GM12878 (cell line): ENCODE results near the gene OXA1L. TPM values are rescaled to one million over a fixed set of nuclear protein-coding genes. Genes with fewer than 3 reads are reported as not detected.

Source experiments
- ATF7 ChIP-seq: fragments of 450-650 bp; IDR thresholded peaks from 2 replicates; pipeline ENCODE4 v1.6.1; 2016; ENCODE audit warnings: low read depth, mild to moderate bottlenecking
- BHLHE40 ChIP-seq, 2 experiments: fragments of 450-650 bp in 1 of 2; IDR thresholded peaks; 2 replicates each; pipeline ENCODE4 v1.6.1; 2011 to 2017; ENCODE audit warnings: low read depth in 2 of 2, borderline replicate concordance in 1 of 2, improper control_type of control experiment in 1 of 2, low read length in 1 of 2, mild to moderate bottlenecking in 1 of 2
- CBFB ChIP-seq: IDR thresholded peaks from 2 replicates; pipeline ENCODE4 v1.6.1; 2016; ENCODE audit warnings: antibody characterized with exemption, low read depth
- CREB1 ChIP-seq: IDR thresholded peaks from 2 replicates; pipeline ENCODE4 v1.6.1; 2012; ENCODE audit warnings: low read depth, mild to moderate bottlenecking, inconsistent platforms
- EGR1 ChIP-seq, 2 experiments: IDR thresholded peaks; 1 replicate in 1 of 2; 2 replicates in 1 of 2; pipeline ENCODE4 v1.6.1; 2011 to 2012; ENCODE audit warnings: low read depth in 2 of 2, low read length in 2 of 2, borderline replicate concordance in 1 of 2, mild to moderate bottlenecking in 1 of 2, moderate library complexity in 1 of 2
- ESRRA ChIP-seq: IDR thresholded peaks from 2 replicates; pipeline ENCODE4 v1.6.1; 2012; ENCODE audit warnings: mild to moderate bottlenecking, low read length, improper control_type of control experiment
- HDAC6 ChIP-seq: fragments of 200-600 bp; sonication (generic); IDR thresholded peaks from one replicate; pipeline ENCODE4 v1.8.0; 2017; ENCODE audit warnings: antibody characterized with exemption; ENCODE audit not compliant: unreplicated experiment
- MEF2A ChIP-seq: IDR thresholded peaks from 2 replicates; pipeline ENCODE4 v1.6.1; 2011; ENCODE audit warnings: low read depth, mild to moderate bottlenecking, low read length, moderate library complexity; ENCODE audit not compliant: insufficient read depth
- PML ChIP-seq: IDR thresholded peaks from 2 replicates; pipeline ENCODE4 v1.6.1; 2012; ENCODE audit warnings: low read length, inconsistent platforms
- RAD21 ChIP-seq: IDR thresholded peaks from 2 replicates; pipeline ENCODE4 v1.6.1; 2011; ENCODE audit warnings: mild to moderate bottlenecking, low read depth, low read length, moderate library complexity; ENCODE audit not compliant: insufficient read depth
- SMAD5 ChIP-seq: IDR thresholded peaks from 2 replicates; pipeline ENCODE4 v1.6.1; 2016; ENCODE audit warnings: antibody characterized with exemption, low read depth
- TAF1 ChIP-seq: IDR thresholded peaks from 2 replicates; pipeline ENCODE4 v1.6.1; 2011; ENCODE audit warnings: mild to moderate bottlenecking, low read depth, low read length, borderline replicate concordance
- ZBED1 ChIP-seq: IDR thresholded peaks from 2 replicates; pipeline ENCODE4 v1.6.1; 2016; ENCODE audit warnings: borderline replicate concordance
- ZNF274 ChIP-seq: IDR thresholded peaks from one replicate; pipeline ENCODE4 v1.8.0; 2011; ENCODE audit not compliant: insufficient read length, insufficient read depth
- ZZZ3 ChIP-seq: IDR thresholded peaks from 2 replicates; pipeline ENCODE4 v1.6.1; 2011; ENCODE audit warnings: low read depth; ENCODE audit not compliant: control insufficient read depth, insufficient read length
- polyA plus RNA-seq, 11 experiments: library from polyadenylated mRNA; depleted of rRNA in 4 of 11; unstranded in 6 of 11; stranded (reverse) in 5 of 11; fragments of >200 nt; fragmentation: Nextera tagmentation in 4 of 11; fragmentation: Illumina TruSeq in 1 of 11; extraction: Ambion mirVana in 4 of 11; extraction: Trizol in 1 of 11; gene quantifications; 1 replicate in 1 of 11; 2 replicates in 10 of 11; pipeline versions ENCODE4 v1.2.1 to v1.2.3, GENCODE V29; 2011 to 2016; ENCODE audit warnings: inconsistent platforms in 2 of 11, missing spikeins in 2 of 11, low read depth in 1 of 11
- total RNA-seq, 4 experiments: library from RNA; depleted of rRNA in 3 of 4; stranded (reverse); fragments of >200 nt in 3 of 4; fragmentation: Illumina TruSeq in 1 of 4; extraction: Trizol in 1 of 4; gene quantifications; 2 replicates each; pipeline versions ENCODE4 v1.2.1 to v1.2.3, GENCODE V29; 2013 to 2021
- TF ChIP-seq, protein P1 (sequence below): fragments of 450-650 bp; formaldehyde crosslinking; IDR thresholded peaks from 2 replicates; pipeline ENCODE4 v1.4.0; 2022; ENCODE audit warnings: mild to moderate bottlenecking, moderate library complexity
- TF ChIP-seq, protein P2 (sequence below): fragments of 450-650 bp; IDR thresholded peaks from 2 replicates; pipeline ENCODE4 v1.6.1; 2014; ENCODE audit warnings: mild to moderate bottlenecking
- TF ChIP-seq, protein P3 (sequence below): fragments of 450-650 bp; IDR thresholded peaks from 2 replicates; pipeline ENCODE4 v1.6.1; 2017; ENCODE audit warnings: mild to moderate bottlenecking, moderate library complexity
- TF ChIP-seq, protein P4 (sequence below): IDR thresholded peaks from 2 replicates; pipeline ENCODE4 v1.6.1; 2012; ENCODE audit warnings: low read length, inconsistent platforms

OXA1L gene
- total and polyA plus RNA-seq, 10 of the 15 experiments (the other 5 are each of a cell fraction or from before 2014, with no cell fraction given) = 105 to 289 (median 146) TPM

DNA sequence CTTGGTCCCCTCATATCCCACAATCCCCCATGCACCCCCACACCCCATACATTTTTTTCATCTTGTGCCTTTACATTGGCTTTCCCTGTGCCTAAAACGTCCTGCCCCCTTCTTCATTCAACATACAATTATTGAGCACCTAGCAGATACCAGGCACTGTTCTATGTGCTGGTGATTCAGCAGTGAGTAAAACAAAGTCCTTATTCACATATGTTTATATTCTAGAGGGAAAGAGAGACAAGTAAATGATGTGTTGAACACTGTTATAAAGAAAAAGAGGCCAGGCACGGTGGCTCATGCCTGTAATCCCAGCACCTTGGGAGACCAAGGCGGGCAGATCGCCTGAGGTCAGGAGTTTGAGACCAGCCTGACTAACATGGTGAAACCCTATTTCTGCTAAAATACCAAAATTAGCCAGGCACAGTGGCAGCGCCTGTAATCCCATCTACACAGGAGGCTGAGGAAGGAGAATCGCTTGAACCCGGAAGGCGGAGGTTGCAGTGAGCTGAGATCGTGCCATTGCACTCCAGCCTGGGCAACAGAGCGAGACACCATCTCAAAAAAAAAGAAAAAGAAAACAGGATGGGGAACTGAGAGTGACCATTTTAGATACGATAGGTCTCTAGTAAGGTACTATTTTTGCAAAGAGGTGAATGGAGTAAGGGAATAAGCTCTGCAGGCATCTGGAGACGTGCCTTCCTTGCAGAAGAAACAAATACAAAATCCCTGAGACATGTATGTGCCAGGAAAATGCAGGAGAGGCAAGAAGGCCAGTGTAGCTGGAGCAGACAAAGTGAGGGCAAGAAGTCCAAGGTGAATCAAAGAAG is 36.6 kb downstream of the OXA1L start (continued):
- TF ChIP-seq, protein P1, sequence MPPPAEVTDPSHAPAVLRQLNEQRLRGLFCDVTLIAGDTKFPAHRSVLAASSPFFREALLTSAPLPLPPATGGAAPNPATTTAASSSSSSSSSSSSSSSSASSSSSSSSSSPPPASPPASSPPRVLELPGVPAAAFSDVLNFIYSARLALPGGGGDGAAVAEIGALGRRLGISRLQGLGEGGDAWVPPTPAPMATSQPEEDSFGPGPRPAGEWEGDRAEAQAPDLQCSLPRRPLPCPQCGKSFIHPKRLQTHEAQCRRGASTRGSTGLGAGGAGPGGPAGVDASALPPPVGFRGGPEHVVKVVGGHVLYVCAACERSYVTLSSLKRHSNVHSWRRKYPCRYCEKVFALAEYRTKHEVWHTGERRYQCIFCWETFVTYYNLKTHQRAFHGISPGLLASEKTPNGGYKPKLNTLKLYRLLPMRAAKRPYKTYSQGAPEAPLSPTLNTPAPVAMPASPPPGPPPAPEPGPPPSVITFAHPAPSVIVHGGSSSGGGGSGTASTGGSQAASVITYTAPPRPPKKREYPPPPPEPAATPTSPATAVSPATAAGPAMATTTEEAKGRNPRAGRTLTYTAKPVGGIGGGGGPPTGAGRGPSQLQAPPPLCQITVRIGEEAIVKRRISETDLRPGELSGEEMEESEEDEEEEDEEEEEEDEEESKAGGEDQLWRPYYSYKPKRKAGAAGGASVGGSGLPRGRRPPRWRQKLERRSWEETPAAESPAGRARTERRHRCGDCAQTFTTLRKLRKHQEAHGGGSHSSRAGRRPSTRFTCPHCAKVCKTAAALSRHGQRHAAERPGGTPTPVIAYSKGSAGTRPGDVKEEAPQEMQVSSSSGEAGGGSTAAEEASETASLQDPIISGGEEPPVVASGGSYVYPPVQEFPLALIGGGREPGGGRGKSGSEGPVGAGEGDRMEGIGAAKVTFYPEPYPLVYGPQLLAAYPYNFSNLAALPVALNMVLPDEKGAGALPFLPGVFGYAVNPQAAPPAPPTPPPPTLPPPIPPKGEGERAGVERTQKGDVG (CRISPR knock-in tag) = no peak
- TF ChIP-seq SMAD5 = no peak
- TF ChIP-seq HDAC6 = no peak
- no peak for TF ChIP-seq EGR1 (IDR thresholded peaks at IDR 0.05; ENCODE audit: borderline replicate concordance in 1 of 2, low read depth in 2 of 2, low read length in 2 of 2)
- no peak for TF ChIP-seq PML
- peak; percentile 68; the same call in 1 of the 2 replicates for TF ChIP-seq MEF2A
- no peak for TF ChIP-seq ESRRA
- TF ChIP-seq ZZZ3 = no peak
- TF ChIP-seq ZBED1 = peak; percentile 49; the same call in 1 of the 2 replicates
- no peak for TF ChIP-seq TAF1
- TF ChIP-seq ZNF274 = no peak
- TF ChIP-seq CREB1 = no peak
- TF ChIP-seq ATF7 = no peak; the same call in 1 of the 2 replicates
- TF ChIP-seq, protein P2, sequence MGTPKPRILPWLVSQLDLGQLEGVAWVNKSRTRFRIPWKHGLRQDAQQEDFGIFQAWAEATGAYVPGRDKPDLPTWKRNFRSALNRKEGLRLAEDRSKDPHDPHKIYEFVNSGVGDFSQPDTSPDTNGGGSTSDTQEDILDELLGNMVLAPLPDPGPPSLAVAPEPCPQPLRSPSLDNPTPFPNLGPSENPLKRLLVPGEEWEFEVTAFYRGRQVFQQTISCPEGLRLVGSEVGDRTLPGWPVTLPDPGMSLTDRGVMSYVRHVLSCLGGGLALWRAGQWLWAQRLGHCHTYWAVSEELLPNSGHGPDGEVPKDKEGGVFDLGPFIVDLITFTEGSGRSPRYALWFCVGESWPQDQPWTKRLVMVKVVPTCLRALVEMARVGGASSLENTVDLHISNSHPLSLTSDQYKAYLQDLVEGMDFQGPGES = no peak
- TF ChIP-seq, protein P3, sequence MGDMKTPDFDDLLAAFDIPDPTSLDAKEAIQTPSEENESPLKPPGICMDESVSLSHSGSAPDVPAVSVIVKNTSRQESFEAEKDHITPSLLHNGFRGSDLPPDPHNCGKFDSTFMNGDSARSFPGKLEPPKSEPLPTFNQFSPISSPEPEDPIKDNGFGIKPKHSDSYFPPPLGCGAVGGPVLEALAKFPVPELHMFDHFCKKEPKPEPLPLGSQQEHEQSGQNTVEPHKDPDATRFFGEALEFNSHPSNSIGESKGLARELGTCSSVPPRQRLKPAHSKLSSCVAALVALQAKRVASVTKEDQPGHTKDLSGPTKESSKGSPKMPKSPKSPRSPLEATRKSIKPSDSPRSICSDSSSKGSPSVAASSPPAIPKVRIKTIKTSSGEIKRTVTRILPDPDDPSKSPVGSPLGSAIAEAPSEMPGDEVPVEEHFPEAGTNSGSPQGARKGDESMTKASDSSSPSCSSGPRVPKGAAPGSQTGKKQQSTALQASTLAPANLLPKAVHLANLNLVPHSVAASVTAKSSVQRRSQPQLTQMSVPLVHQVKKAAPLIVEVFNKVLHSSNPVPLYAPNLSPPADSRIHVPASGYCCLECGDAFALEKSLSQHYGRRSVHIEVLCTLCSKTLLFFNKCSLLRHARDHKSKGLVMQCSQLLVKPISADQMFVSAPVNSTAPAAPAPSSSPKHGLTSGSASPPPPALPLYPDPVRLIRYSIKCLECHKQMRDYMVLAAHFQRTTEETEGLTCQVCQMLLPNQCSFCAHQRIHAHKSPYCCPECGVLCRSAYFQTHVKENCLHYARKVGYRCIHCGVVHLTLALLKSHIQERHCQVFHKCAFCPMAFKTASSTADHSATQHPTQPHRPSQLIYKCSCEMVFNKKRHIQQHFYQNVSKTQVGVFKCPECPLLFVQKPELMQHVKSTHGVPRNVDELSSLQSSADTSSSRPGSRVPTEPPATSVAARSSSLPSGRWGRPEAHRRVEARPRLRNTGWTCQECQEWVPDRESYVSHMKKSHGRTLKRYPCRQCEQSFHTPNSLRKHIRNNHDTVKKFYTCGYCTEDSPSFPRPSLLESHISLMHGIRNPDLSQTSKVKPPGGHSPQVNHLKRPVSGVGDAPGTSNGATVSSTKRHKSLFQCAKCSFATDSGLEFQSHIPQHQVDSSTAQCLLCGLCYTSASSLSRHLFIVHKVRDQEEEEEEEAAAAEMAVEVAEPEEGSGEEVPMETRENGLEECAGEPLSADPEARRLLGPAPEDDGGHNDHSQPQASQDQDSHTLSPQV = no peak
- TF ChIP-seq, protein P4, sequence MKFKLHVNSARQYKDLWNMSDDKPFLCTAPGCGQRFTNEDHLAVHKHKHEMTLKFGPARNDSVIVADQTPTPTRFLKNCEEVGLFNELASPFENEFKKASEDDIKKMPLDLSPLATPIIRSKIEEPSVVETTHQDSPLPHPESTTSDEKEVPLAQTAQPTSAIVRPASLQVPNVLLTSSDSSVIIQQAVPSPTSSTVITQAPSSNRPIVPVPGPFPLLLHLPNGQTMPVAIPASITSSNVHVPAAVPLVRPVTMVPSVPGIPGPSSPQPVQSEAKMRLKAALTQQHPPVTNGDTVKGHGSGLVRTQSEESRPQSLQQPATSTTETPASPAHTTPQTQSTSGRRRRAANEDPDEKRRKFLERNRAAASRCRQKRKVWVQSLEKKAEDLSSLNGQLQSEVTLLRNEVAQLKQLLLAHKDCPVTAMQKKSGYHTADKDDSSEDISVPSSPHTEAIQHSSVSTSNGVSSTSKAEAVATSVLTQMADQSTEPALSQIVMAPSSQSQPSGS = peak; percentile 53; the same call in 1 of the 2 replicates
- TF ChIP-seq BHLHE40 (IDR thresholded peaks at IDR 0.05; ENCODE audit: borderline replicate concordance in 1 of 2, low read depth in 2 of 2, low read length in 1 of 2) = peak; percentile 51 to 58; a peak in 2 of 4 replicates
- TF ChIP-seq CBFB = no peak
- TF ChIP-seq RAD21 = no peak
